Choroid plexus epithelial cell (primary cell): ENCODE measurements around the gene TMEFF2.
"Not testable (repeated sequence)": the region's sequence is repeated elsewhere in the genome, so short reads cannot be mapped to it uniquely, and the experiment has no call there.

ENCODE experiments used
- DNase-seq: peaks from one replicate; pipeline ENCODE4 v3.0.0-alpha.2; 2010; ENCODE audit warnings: low read depth
- H3K4me3 ChIP-seq: 2 replicates; pipeline ENCODE4 v1.5.1; 2011; ENCODE audit warnings: low read depth, mild to moderate bottlenecking, control low read depth, low read length, moderate library complexity
- CTCF ChIP-seq: conservative IDR thresholded peaks from 2 replicates; pipeline ENCODE4 v1.5.1; 2011; ENCODE audit warnings: low read depth, mild to moderate bottlenecking, control low read depth, inconsistent platforms, low read length, moderate library complexity

Gene TMEFF2

GRCh38 chr2:192098814-192099491 is 95.8 kb downstream of the TMEFF2 start:
- H3K4me3 ChIP-seq: no peak overlapping the region
- DNase-seq: no peak
- no peak for TF ChIP-seq CTCF

GRCh38 chr2:192091476-192091875 is 103.3 kb downstream of the TMEFF2 start:
- TF ChIP-seq CTCF: no peak
- no peak overlapping the region for H3K4me3 ChIP-seq
- DNase-seq: no peak

- DNase-seq: no peak
- H3K4me3 ChIP-seq: no peak overlapping the region
- TF ChIP-seq CTCF: no peak
Observed at GRCh38 chr2:192090911-192091310, 103.8 kb downstream of the TMEFF2 start.

- no peak for DNase-seq
- TF ChIP-seq CTCF: no peak
- no peak overlapping the region for H3K4me3 ChIP-seq
Observed at GRCh38 chr2:192087398-192087958, 107.3 kb downstream of the TMEFF2 start.

- no peak for DNase-seq
- no peak overlapping the region for H3K4me3 ChIP-seq
- TF ChIP-seq CTCF: no peak
Observed at GRCh38 chr2:192082121-192082520, 112.6 kb downstream of the TMEFF2 start.

GRCh38 chr2:192080096-192080495 is 114.6 kb downstream of the TMEFF2 start:
- not testable (repeated sequence) for DNase-seq, H3K4me3 ChIP-seq

- no peak for DNase-seq
- H3K4me3 ChIP-seq: no peak overlapping the region
- TF ChIP-seq CTCF: no peak
Observed at GRCh38 chr2:192073878-192074277, 120.9 kb downstream of the TMEFF2 start.
